Common myeloid progenitor, CD34-positive (primary cell): ENCODE measurements around the gene ELL.

Experiments
- CTCF ChIA-PET: fragments of 350-600 bp; sonication (Branson Sonifier 250); formaldehyde crosslinking; loops from one replicate; lab custom pipeline; 2021; ENCODE audit warnings: antibody characterized with exemption; lab: Charles Lee
- POLR2A ChIA-PET: fragments of 350-600 bp; sonication (Branson Sonifier 250); formaldehyde crosslinking; loops from one replicate; lab custom pipeline; 2021; ENCODE audit warnings: antibody characterized with exemption; lab: Charles Lee
- DNase-seq, 3 donors: peaks; one replicate each; pipeline versions ENCODE4 v3.0.0 to v3.0.0-alpha.2; 2013
- H3K27ac ChIP-seq, 2 experiments: 1 replicate in 1 of 2; 2 replicates in 1 of 2; pipeline ENCODE4 v1.7.0; 2013; ENCODE audit warnings: inconsistent platforms in 2 of 2, low read length in 2 of 2, mild to moderate bottlenecking in 2 of 2, low read depth in 1 of 2, moderate library complexity in 1 of 2; ENCODE audit not compliant: severe bottlenecking in 2 of 2, insufficient read depth in 1 of 2, poor library complexity in 1 of 2
- H3K27me3 ChIP-seq, 5 experiments: replicated peaks in 2 of 5; 1 replicate in 3 of 5; 2 replicates in 2 of 5; pipeline versions ENCODE4 v1.6.1 to v1.7.0; 2013; ENCODE audit warnings: low read length in 4 of 5, mild to moderate bottlenecking in 2 of 5, moderate library complexity in 2 of 5, inconsistent platforms in 1 of 5; ENCODE audit not compliant: insufficient read depth in 5 of 5, control insufficient read depth in 4 of 5
- H3K36me3 ChIP-seq, 4 experiments: 1 replicate in 2 of 4; 2 replicates in 2 of 4; pipeline versions ENCODE4 v1.6.1 to v1.7.0; 2013; ENCODE audit warnings: low read length in 3 of 4, control low read depth in 1 of 4, mild to moderate bottlenecking in 1 of 4; ENCODE audit not compliant: control insufficient read depth in 4 of 4, insufficient read depth in 4 of 4
- H3K4me1 ChIP-seq, 4 experiments: 1 replicate in 3 of 4; 2 replicates in 1 of 4; pipeline versions ENCODE4 v1.6.1 to v1.7.1; 2013; ENCODE audit warnings: low read length in 3 of 4, mild to moderate bottlenecking in 3 of 4, control low read depth in 1 of 4, inconsistent platforms in 1 of 4, moderate library complexity in 1 of 4; ENCODE audit not compliant: control insufficient read depth in 4 of 4, insufficient read depth in 4 of 4; ENCODE audit errors: control extremely low read depth in 1 of 4
- H3K4me3 ChIP-seq, 7 experiments: 1 replicate in 4 of 7; 2 replicates in 3 of 7; pipeline versions ENCODE4 v1.5.1 to v1.7.0; 2013; ENCODE audit warnings: mild to moderate bottlenecking in 7 of 7, low read length in 6 of 7, moderate library complexity in 6 of 7, inconsistent platforms in 2 of 7, low read depth in 2 of 7, control low read depth in 1 of 7; ENCODE audit not compliant: insufficient read depth in 4 of 7, control insufficient read depth in 1 of 7; ENCODE audit errors: extremely low read depth in 1 of 7
- H3K9me3 ChIP-seq, 5 experiments: 1 replicate in 4 of 5; 2 replicates in 1 of 5; pipeline versions ENCODE4 v1.6.1 to v1.7.1; 2013; ENCODE audit warnings: low read length in 4 of 5, mild to moderate bottlenecking in 2 of 5, inconsistent platforms in 1 of 5, low read depth in 1 of 5, moderate library complexity in 1 of 5; ENCODE audit not compliant: control insufficient read depth in 4 of 5, insufficient read depth in 2 of 5; ENCODE audit errors: control extremely low read depth in 1 of 5
- WGBS: methylation state at CpG from one replicate; pipeline ENCODE4 v1.1.5; 2013; ENCODE audit not compliant: insufficient coverage; 5-methylcytosine and 5-hydroxymethylcytosine counted together

Gene ELL

DNA sequence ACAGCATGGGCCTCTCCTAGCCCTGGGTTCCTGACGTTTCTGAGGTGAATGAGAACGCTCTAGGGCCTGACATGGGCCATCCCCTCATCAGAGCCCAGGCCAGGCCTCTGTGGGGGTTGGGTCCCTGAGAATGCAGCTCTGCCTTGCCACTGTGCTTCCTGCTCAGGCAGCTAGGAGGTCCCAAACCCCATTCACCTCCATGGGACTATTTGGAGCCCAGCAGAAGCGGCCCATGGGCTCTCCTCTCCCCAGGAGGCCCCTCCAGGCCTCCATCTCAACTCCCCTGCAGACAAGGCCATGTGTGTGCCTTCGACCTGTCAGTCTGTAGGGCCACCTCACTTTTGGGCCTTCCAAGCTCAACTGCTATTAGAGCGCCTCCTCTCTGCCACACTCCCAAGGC is 36.9 kb downstream of the ELL start:
- no peak overlapping the region for H3K4me3 ChIP-seq
- ChIA-PET CTCF (interaction anchor here (0.7 to 4.6 kb wide), 8 partner anchors 8 to 97 kb away, joined by 3 to 13 read pairs (median 3); no protein-coding TSS in a partner anchor), POLR2A (no interaction called here)
- peaks cover 0 to 4% (median 0%) of the 10 kb centered on the region in 4 experiments for H3K36me3 ChIP-seq
- H3K27me3 ChIP-seq: no peaks in the 10 kb centered on the region
- 97% methylated on average over 4 of the region's 5 CpGs for WGBS
- H3K4me1 ChIP-seq: peaks cover 0 to 39% (median 9%) of the 10 kb centered on the region in 4 experiments
- DNase-seq: no peak
- H3K9me3 ChIP-seq: no peaks in the 10 kb centered on the region
- no peak overlapping the region for H3K27ac ChIP-seq

DNA sequence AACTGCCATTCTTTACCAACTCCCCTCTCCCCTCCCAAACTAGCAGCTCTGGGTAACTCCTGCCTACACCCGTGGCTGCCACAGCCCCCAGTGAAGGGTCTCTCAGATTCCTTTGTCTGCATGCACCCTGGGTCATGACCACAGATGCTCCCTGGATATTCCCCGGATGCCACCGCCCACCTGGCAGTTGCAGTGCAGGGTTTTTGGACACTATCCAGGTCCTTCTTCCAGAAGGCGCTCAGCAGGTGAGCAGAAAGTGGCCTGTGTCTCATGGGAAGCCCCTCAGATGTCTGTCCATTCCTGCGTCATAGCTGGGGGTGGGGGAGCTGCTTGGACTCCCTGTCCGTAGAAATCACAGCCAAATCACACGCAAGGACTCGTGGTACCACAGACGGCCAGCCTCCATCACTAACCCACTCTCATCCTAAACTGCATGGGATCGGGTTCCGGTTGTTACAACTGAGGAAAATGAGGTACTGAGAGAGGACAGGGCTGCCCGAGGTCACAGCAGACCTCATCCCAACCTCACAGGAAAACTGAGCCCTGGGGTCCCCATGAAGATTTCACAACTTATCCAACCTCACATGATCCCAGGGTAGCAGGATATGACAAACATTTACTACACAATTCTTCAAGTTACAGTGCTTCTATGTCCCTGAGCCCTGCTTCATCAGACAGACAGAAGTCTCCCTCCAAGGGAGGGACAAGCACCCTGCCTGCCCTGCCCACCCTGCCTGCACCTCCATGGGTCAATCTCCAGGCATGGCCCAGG is 38.6 kb downstream of the ELL start:
- 98% methylated on average over 9 of the region's 12 CpGs for WGBS
- H3K4me3 ChIP-seq: no peak overlapping the region
- H3K36me3 ChIP-seq: peaks cover 0 to 4% (median 0%) of the 10 kb centered on the region in 4 experiments
- no peak for DNase-seq
- H3K9me3 ChIP-seq: no peaks in the 10 kb centered on the region
- no peaks in the 10 kb centered on the region for H3K27me3 ChIP-seq
- ChIA-PET CTCF (interaction anchor here (0.6 to 2.4 kb wide), 7 partner anchors 8 to 37 kb away, joined by 3 to 14 read pairs (median 4); no protein-coding TSS in a partner anchor), POLR2A (no interaction called here)
- H3K4me1 ChIP-seq: peaks cover 0 to 56% (median 21%) of the 10 kb centered on the region in 4 experiments
- no peak overlapping the region for H3K27ac ChIP-seq

DNA sequence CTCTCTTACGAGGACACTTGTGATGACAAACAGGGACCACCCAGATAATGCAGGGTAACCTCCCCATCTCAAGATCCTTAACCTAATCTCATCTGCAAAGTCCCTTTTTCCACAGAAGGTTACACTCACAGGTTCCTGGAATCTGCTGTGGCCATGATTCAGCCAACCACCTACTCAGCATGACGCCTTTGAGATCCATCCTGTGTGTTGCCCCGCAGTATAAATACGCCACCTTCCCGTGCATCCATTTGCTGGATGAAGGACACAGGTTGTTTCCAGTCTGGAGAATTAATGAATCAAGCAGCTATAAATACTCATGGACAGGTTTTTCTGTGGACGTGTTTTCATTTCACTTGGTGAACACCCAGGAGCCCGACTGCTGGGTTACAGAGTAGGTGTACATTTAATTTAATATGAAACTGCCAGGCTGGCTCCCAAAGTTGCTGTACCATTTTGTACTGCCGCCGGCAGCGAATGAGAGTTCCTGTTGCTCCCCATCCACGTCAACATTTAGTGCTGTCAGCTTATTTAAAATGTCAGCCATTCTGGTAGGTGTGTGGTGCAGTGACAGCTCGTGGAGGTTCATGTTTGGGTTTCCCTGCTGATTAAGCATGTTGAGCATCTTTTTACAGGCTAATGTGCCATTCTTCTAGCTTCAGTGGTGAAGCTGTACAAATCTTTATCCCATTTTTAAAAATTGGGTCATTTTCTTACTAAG is 40.2 kb downstream of the ELL start:
- Histone ChIP-seq H3K36me3 (peaks cover 0 to 5% (median 0%) of the 10 kb centered on the region in 4 experiments), H3K4me1 (peaks cover 0 to 68% (median 20%) of the 10 kb centered on the region in 4 experiments), H3K27me3 (no peaks in the 10 kb centered on the region), H3K4me3 (no peak overlapping the region), H3K27ac (no peak overlapping the region), H3K9me3 (no peaks in the 10 kb centered on the region)
- ChIA-PET POLR2A (no interaction called here), CTCF (interaction anchor here (1.2 to 2.4 kb wide), 3 partner anchors 11 to 38 kb away, joined by 3 to 14 read pairs (median 6); no protein-coding TSS in a partner anchor)
- DNase-seq: no peak
- 96% methylated on average over 10 of the region's 12 CpGs for WGBS

DNA sequence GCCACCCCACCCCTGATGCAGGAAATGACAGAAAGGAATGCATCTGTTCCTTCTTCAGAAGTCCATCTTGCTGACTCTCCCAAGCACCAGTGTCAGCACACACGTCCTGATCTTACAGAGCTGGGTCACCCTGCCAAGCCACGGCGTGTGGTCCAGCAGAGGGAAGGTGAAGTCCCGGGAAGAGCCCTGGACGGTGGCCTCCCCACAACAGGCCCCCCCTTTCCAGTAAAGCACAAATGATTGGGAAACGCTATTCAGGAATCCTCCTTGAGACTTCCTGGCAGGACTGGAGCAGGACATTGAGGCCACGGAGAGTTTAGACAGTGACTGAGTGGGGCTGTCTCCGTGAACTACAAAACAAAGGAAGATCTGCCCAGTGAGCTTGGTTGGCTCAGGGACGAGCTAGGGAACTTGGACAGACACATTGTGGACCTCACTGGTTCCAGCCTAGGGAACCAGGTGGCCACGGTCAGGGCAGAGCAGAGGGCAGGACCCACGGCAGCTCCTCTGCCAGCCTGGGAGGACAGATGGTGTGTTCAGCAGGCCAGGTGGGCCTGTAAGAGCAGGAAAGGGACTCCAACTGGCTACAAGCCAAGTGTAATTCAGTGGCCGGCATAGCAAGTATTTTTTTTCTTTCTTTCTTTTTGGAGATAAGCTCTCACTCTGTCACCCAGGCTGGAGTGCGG is 41.7 kb downstream of the ELL start:
- CTCF ChIA-PET: interaction anchor here (0.5 to 1.6 kb wide), 6 partner anchors 9 to 215 kb away, joined by 3 to 5 read pairs (median 3); no protein-coding TSS in a partner anchor

DNA sequence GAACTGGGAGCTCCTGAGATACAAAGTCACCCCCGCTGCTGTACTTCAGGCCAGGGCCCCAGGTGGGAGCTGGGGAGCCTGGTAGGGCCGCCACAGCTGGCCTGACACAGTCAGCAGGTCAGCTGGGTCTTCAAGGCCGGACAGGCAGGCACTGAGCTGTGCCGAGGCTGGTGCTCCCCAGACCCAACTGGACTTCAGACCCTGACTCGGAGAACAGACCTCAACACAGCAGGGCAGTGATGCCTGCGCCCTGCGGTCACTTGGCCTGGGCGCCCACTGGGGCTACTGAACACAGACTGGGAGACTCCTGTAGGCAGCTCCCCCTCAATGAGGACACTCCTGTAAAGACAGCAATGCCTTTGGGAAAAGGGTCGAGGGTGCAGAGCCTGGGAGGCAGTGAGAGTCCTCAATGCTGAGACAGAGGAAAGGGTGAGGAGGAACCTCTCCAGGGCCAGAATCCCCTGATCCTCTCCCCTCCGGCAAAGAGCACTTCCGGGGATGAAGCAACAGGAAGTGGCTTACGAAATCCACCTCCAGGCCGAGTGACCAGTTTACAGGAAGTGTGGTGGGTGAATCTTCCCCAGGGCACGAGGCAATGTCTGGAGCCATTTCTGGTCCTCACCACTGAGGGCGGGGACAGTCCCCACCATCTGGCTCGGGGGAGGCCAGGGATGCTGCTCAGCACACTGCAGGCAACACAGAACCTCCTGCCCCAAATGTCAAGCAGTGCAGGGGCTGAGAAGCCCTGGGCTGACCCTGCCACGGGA is 43.1 kb downstream of the ELL start:
- H3K4me1 ChIP-seq: peaks cover 0 to 59% (median 20%) of the 10 kb centered on the region in 4 experiments

More for the DNA sequence above, 41.7 kb downstream of the ELL start:
- POLR2A ChIA-PET: no interaction called here
- peaks cover 0 to 71% (median 20%) of the 10 kb centered on the region in 4 experiments for H3K4me1 ChIP-seq
- H3K4me3 ChIP-seq: no peak overlapping the region
- WGBS: 85% methylated on average over 12 of the region's 13 CpGs
- peaks cover 0 to 5% (median 0%) of the 10 kb centered on the region in 4 experiments for H3K36me3 ChIP-seq
- no peak overlapping the region for H3K27ac ChIP-seq
- no peak for DNase-seq
- no peaks in the 10 kb centered on the region for H3K27me3 ChIP-seq
- no peaks in the 10 kb centered on the region for H3K9me3 ChIP-seq

DNA sequence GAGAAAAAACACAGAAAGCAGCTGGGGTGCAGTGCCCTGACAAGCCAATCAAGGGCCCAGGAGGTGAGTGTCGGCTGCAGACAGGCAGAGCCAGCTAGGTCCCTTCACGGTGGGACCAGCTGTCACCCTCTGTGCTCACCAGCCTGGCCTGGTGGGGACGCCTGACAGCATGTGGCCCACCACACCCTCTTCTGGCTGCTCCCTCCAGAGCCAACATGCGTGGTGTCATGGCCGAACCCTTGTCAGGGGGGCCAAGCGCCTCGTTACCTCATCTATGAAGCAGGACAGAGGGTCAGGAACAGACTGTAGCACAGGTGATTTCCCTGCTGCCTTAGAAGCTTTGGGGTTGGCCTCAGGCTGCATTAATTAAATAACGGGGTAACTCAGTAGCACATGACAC is 43.9 kb downstream of the ELL start:
- Histone ChIP-seq H3K9me3 (no peaks in the 10 kb centered on the region), H3K27ac (no peak overlapping the region), H3K4me3 (no peak overlapping the region), H3K4me1 (peaks cover 0 to 54% (median 20%) of the 10 kb centered on the region in 4 experiments), H3K27me3 (no peaks in the 10 kb centered on the region), H3K36me3 (peaks cover 0 to 5% (median 1%) of the 10 kb centered on the region in 4 experiments)
- WGBS: 89% methylated on average over 8 of the region's 8 CpGs
- ChIA-PET CTCF (interaction anchor here (0.6 to 1.8 kb wide), 7 partner anchors 9 to 145 kb away, joined by 3 to 9 read pairs (median 3); no protein-coding TSS in a partner anchor), POLR2A (no interaction called here)
- no peak for DNase-seq

More for the DNA sequence above, 43.1 kb downstream of the ELL start:
- Histone ChIP-seq H3K9me3 (no peaks in the 10 kb centered on the region), H3K27ac (peak overlapping the region; percentile 7 to 11), H3K27me3 (no peaks in the 10 kb centered on the region), H3K4me3 (peak overlapping the region in 1 of 7 experiments; percentile 26), H3K36me3 (peaks cover 0 to 5% (median 0%) of the 10 kb centered on the region in 4 experiments)
- 64% methylated on average over 14 of the region's 17 CpGs for WGBS
- POLR2A ChIA-PET: no interaction called here
- CTCF ChIA-PET: interaction anchor here (0.6 to 1.7 kb wide), 7 partner anchors 9 to 144 kb away, joined by 3 to 9 read pairs (median 3); no protein-coding TSS in a partner anchor
- peak; percentile 33 to 72 (median 66) for DNase-seq
